Measurements from ENCODE around the gene NAAA. TPM values are rescaled to one million over a fixed set of nuclear protein-coding genes. Genes with fewer than 3 reads are reported as not detected.
"Not testable (repeated sequence)": the region's sequence is repeated elsewhere in the genome, so short reads cannot be mapped to it uniquely, and the experiment has no call there.

Gene NAAA
- total RNA-seq, 1 donor from 2014 or later: 98.4 TPM

DNA sequence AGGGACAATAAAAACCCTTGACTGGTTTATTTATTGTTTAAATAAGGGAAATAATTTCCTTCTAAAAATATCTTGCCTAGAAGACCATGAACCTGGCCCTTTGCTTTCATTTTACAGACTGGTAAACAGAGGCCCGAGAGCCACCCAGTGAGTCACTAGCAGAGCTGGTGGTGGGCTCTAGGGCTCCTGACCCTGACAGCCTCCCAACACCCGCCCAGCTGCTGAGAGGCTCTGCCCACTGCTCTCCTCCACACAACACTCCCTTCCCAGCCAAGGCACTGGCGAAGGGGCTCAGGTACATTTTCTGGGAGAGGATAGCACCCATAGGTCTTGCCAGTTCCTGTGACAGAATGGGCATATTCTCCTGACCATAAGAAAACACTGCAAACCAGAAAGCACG is 20.5 kb downstream of the NAAA start:
- DNase-seq (ENCODE audit: extremely low read depth, low read depth, low spot score): no peak

DNA sequence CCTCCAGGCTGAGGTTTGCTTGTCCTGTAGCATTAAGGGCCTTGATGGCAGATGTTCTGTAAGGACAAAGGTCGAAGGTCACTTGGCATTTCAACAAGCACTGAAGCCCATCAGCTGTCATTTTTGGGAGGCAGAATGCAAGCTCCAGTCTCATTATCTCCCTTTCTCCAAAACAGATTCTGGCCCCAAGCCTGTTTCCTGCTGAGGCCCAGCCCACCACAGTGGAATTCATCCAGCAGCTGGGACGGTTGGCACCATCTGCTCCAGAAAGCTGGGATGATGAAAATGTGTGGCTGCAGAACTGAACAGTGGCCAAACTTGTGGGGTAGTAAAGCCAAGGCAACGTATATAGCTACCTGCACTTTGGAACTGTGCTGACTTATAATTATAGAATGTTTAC is 20.9 kb downstream of the NAAA start:
- DNase-seq (ENCODE audit: extremely low read depth, low read depth, low spot score): no peak

GRCh38 chr4:75916091-75916661 is 24.6 kb downstream of the NAAA start:
- no peak for DNase-seq (ENCODE audit: extremely low read depth, low read depth, low spot score)

- no peak for DNase-seq (ENCODE audit: extremely low read depth, low read depth, low spot score)
Measured at GRCh38 chr4:75912968-75913367, 27.8 kb downstream of the NAAA start.

DNA sequence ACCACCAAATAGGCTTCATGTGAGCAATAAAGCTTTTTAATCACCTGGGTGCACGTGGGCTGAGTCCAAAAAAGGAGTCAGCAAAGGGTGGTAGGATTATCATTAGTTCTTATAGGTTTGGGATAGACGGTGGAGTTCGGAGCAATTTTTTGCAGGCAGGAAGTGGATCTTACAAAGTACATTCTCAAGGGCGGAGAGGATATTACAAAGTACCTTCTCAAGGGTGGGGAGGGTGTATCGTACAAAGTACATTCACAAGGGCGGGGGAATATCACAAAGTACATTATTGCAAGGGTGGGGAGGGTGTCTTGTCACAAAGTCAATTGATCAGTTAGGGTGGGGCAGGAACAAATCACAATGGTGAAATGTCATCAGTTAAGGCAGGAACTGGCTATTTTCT is 30.0 kb downstream of the NAAA start:
- DNase-seq (ENCODE audit: extremely low read depth, low read depth, low spot score): not testable (repeated sequence)

DNA sequence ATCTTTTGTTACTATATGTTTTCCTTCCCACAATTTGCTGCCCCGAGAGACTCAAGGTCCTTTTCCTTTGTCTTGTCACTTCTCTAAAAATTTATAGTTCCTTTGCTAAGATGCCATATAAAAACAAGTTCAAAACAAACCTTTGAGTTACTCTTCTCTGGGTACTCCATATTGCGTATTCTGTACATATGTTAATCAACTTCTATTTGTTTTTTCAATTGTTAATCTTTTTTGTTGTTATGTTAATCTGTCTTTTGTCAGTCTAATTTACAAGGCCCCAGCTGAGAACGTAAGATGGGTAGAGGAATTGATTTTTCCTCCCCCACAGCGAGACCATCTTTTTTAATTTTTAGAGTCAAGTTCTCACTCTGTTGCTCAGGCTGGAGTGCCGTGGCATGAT is 31.4 kb downstream of the NAAA start:
- DNase-seq (ENCODE audit: extremely low read depth, low read depth, low spot score): no peak

DNA sequence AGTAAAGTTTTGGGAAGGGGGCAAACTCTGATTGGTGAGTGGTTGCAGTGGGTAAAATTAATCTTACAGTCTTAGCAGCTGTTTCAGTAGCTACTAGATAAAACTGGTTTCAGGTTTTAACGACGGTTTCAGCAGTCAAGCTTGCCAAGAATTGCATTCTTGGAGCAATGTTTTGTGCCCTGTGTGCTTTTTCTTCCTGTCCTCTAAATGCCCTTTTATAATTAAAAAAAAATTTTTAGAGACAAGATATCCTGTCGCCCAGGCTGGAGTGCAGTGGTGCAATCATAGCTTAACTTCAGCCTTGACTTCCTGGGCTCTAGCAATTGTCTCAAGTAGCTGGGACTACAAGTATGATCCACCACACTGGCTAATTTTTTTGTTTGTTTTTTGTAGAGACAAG is 32.3 kb downstream of the NAAA start:
- no peak for DNase-seq (ENCODE audit: extremely low read depth, low read depth, low spot score)

GRCh38 chr4:75907966-75908365 is 32.8 kb downstream of the NAAA start:
- no peak for DNase-seq (ENCODE audit: extremely low read depth, low read depth, low spot score)

DNA sequence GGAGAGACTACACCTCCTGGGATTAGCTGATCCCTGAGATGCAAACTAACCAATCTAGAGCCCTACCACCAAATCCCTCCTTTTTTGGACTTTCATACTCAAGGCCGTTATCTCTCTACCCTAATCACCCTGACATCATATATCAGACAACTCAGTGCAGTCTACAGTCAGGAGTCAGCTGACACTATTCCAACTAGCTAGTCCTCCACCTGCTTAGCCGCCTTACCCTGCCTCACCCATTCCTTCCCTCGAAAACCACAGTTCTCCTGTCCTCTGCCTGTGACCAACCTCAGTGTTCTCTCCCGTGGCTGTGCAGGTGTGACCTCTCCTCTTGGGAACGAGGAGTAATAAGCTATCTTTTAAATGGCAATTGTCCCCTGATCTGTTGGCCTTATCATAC is 36.7 kb downstream of the NAAA start:
- DNase-seq (ENCODE audit: extremely low read depth, low read depth, low spot score): no peak

GRCh38 chr4:75902352-75902751 is 38.5 kb downstream of the NAAA start, which contains the start of gene PPEF2:
PPEF2 (minus strand) TSS chr4:75902452; CDS start chr4:75896325, 6,127 bp downstream.
- DNase-seq (ENCODE audit: extremely low read depth, low read depth, low spot score): no peak

GRCh38 chr4:75898536-75898935 is 42.3 kb downstream of the NAAA start:
- DNase-seq (ENCODE audit: extremely low read depth, low read depth, low spot score): no peak

- DNase-seq (ENCODE audit: extremely low read depth, low read depth, low spot score): no peak
Measured at GRCh38 chr4:75895744-75896314, 45.0 kb downstream of the NAAA start.

- DNase-seq (ENCODE audit: extremely low read depth, low read depth, low spot score): no peak
Measured at GRCh38 chr4:75892508-75892907, 48.3 kb downstream of the NAAA start.

GRCh38 chr4:75891611-75892010 is 49.2 kb downstream of the NAAA start:
- DNase-seq (ENCODE audit: extremely low read depth, low read depth, low spot score): no peak

DNA sequence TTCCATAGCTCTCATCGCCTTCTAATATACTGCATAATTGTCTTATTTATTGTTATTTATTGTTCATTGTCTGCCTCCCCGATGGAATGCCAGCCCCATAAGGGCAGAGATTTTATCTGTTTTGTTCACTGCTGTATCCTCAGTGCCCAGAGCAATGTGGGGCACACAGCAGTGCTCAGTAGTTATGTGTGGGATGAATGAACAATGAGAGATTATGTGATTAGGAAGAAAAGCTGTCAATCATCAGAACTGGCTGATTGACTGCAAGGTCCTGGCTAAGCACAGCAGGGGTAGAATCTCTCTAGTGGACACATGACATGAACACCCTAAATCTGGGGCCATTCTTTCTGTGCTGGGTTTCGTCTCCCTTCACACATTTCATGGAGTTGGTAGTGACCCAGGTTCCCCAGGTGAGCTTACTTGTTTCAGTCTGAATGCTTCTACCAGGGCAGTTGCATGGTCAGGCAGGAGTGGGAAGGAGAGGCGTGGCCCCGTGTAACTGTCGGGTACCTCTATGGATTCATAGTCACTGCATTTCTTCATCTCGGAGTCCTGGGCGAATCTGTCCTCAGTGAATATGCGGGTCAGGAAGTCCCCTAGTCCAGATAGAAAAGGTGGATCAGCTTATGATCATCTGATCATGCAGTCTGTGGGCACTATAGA is 51.1 kb downstream of the NAAA start:
- no peak for DNase-seq (ENCODE audit: extremely low read depth, low read depth, low spot score)

DNA sequence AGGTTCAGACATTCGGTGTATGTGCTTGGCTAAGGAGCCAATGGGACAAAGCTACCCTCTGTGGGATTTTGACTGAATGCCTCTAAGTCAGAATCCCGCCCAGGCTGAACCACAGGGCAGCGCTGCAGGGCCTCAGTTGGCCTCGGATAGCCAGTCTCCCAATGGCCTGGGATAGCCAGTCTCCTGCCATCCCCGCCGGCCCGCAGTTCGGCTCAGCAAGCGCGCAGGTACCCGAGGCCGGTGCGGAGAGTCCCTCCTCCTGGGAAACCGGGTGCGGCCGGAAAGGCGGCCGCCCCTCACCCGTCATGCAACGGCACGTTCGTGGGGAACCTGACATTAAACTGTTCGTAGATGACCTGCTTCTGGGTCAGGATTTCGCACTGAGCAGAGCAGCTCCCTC is 54.7 kb downstream of the NAAA start:
- DNase-seq (ENCODE audit: extremely low read depth, low read depth, low spot score): no peak

DNA sequence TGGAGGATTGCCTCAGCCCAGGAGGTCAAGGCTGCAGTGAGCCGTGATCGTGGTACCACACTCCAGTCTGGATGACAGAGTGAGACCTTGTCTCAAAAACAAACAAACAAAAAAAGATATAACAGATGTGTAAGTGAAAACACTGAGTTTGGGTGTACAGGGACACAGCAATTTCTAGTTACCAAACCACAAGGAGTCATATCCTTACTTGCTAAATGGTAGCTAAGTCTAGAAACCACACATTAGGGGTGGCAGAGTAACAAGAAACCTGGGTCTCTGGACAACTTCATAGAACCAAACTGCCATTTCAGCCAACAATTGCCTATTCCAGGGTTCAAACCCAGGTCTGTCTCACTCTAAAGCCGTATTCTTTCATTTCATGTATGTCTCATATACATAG is 59.3 kb downstream of the NAAA start:
- DNase-seq (ENCODE audit: extremely low read depth, low read depth, low spot score): no peak

- no peak for DNase-seq (ENCODE audit: extremely low read depth, low read depth, low spot score)
Measured at GRCh38 chr4:75880278-75880677, 60.5 kb downstream of the NAAA start.

DNA sequence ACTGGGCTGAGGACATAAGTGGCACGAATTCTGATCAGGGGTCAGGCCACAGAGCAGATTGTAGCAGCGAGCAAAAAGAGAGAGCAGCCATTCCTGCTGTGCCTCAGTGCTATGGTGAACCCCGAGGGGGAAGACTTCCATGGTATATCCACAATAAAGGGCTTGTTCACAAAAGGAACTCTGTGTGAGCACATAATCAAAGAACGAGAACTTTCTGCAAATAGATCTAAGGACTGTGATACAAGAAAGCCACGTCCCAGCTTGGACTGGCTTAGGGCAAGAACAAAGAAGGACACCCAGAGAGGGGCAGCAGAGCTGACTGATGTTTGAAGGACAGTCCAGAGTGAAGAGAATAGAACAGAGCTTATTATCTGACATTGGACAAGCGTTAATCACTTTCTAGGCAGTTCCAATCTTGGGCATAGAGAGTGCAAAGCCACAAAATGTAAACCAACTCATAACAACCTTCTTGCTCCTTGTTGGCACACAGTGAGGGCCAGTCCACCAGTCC is 62.5 kb downstream of the NAAA start:
- DNase-seq (ENCODE audit: extremely low read depth, low read depth, low spot score): no peak

DNA sequence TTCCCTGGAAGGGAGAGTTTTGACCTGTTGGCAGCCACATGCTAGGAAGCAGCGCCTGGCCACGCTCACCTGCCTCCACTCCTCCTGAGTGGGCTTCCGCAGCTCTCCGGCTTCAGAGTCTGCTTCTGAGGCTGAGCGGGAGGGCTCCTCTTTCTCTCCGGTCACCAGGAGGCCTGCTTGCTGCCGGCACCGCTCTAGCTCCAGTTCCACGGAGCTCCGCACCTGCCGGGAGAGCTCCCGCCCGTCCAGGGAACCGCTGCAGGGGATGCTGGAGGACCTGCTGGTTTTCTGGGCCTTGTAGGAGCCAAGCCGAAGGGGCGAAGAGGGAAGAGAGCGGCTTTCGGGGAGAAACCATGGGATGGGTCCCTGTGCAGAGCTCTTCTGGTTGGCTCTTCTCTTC is 64.6 kb downstream of the NAAA start:
- no peak for DNase-seq (ENCODE audit: extremely low read depth, low read depth, low spot score)

DNA sequence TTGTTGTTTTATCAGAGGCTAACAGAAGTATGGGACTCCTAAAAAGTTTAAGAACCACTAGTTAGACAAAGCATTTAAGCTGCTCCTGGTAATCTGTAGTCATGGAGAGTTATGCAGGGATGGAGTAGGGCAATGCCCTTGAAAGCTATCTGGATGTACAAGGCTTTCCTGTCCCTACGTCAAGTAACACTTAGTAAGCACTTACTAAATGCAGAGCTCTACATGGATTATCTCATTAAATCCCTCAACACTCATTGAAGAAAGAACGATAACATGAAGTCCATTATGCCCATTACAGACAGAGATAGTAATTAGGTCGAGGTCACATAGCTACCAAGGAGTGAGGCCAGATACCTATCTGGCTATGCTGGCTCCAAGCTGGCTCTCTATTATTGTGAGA is 71.7 kb downstream of the NAAA start:
- no peak for DNase-seq (ENCODE audit: extremely low read depth, low read depth, low spot score)

DNA sequence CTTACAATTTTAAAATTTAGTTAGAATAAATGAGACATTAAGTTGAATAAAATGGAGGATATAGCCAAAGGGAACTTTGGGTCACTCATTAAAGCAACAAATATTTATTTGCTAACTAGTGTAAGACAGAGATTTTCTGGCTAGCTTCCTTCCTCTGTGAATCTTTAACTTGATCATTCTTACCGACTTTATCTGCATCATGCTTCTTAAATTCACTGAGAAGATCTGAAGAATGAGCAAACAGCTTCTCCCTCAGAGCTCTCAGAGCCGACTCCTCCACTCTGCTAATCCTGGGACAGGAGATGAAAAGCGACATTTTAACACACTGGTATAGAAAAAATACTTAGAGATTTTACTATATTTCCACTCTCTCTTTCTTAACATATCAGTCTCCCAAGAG is 73.7 kb downstream of the NAAA start:
- no peak for DNase-seq (ENCODE audit: extremely low read depth, low read depth, low spot score)
